Adipocyte (in vitro differentiated cells): ENCODE results near the gene ARSG.
A peak's percentile ranks its signal among the peaks of the same experiment; 100 is the strongest.
"Not testable (repeated sequence)": the region's sequence is repeated elsewhere in the genome, so short reads cannot be mapped to it uniquely, and the experiment has no call there.

Experiments
- DNase-seq: peaks from one replicate; pipeline ENCODE4 v3.0.0-alpha.2; 2015; ENCODE audit warnings: low read depth
- H3K27me3 ChIP-seq: replicated peaks from 2 replicates; pipeline ENCODE4 v1.7.0; 2013; ENCODE audit warnings: mild to moderate bottlenecking, low read length, moderate library complexity; ENCODE audit not compliant: control insufficient read depth, insufficient read depth
- H3K36me3 ChIP-seq: 2 replicates; pipeline ENCODE4 v1.7.0; 2013; ENCODE audit warnings: low read length, mild to moderate bottlenecking, moderate library complexity; ENCODE audit not compliant: control insufficient read depth, insufficient read depth, severe bottlenecking
- H3K4me1 ChIP-seq: 2 replicates; pipeline ENCODE4 v1.7.0; 2013; ENCODE audit warnings: mild to moderate bottlenecking, low read length, moderate library complexity; ENCODE audit not compliant: control insufficient read depth, insufficient read depth
- H3K4me3 ChIP-seq: 2 replicates; pipeline ENCODE4 v1.7.0; 2013; ENCODE audit warnings: mild to moderate bottlenecking, low read length, moderate library complexity
- H3K9ac ChIP-seq: 2 replicates; pipeline ENCODE4 v1.7.0; 2013; ENCODE audit warnings: mild to moderate bottlenecking, low read length, moderate library complexity
- H3K9me3 ChIP-seq: 2 replicates; pipeline ENCODE4 v1.7.0; 2013; ENCODE audit warnings: mild to moderate bottlenecking, low read length, moderate library complexity; ENCODE audit not compliant: control insufficient read depth

ARSG gene

GRCh38 chr17:68257934-68258333 lies 33.4 kb upstream of the ARSG start:
- Histone ChIP-seq H3K4me1 (peaks cover 5% of the 10 kb centered on the region), H3K27me3 (no peaks in the 10 kb centered on the region), H3K36me3 (peaks cover 33% of the 10 kb centered on the region), H3K9me3 (no peaks in the 10 kb centered on the region), H3K4me3 (no peak overlapping the region), H3K9ac (no peak overlapping the region)
- DNase-seq = no peak

- not testable (repeated sequence) for H3K27me3 ChIP-seq, H3K4me1 ChIP-seq, H3K9me3 ChIP-seq
- Histone ChIP-seq H3K4me3 (peak overlapping the region; percentile 54), H3K9ac (peak overlapping the region; percentile 67), H3K36me3 (peaks cover 28% of the 10 kb centered on the region)
- peak; percentile 39 for DNase-seq
Measured at GRCh38 chr17:68258890-68259647, 32.2 kb upstream of the ARSG start.

- not testable (repeated sequence) for H3K9me3 ChIP-seq, H3K4me1 ChIP-seq, H3K27me3 ChIP-seq, DNase-seq
- Histone ChIP-seq H3K4me3 (peak overlapping the region; percentile 54), H3K36me3 (peaks cover 26% of the 10 kb centered on the region), H3K9ac (peak overlapping the region; percentile 67)
Measured at GRCh38 chr17:68259648-68259951, 31.7 kb upstream of the ARSG start.

GRCh38 chr17:68260051-68260762 lies 31.1 kb upstream of the ARSG start:
- no peak for DNase-seq
- Histone ChIP-seq H3K9me3 (no peaks in the 10 kb centered on the region), H3K36me3 (peaks cover 20% of the 10 kb centered on the region), H3K27me3 (no peaks in the 10 kb centered on the region), H3K9ac (no peak overlapping the region), H3K4me1 (peaks cover 7% of the 10 kb centered on the region), H3K4me3 (no peak overlapping the region)

GRCh38 chr17:68262467-68262866 lies 28.8 kb upstream of the ARSG start:
- H3K9ac ChIP-seq, H3K4me3 ChIP-seq, DNase-seq, H3K9me3 ChIP-seq, H3K36me3 ChIP-seq, H3K27me3 ChIP-seq: not testable (repeated sequence)
- H3K4me1 ChIP-seq = peaks cover 12% of the 10 kb centered on the region

GRCh38 chr17:68263101-68263681 lies 28.1 kb upstream of the ARSG start:
- H3K9ac ChIP-seq, H3K4me3 ChIP-seq: not testable (repeated sequence)
- peak; percentile 34 for DNase-seq

GRCh38 chr17:68265833-68266232 lies 25.5 kb upstream of the ARSG start:
- not testable (repeated sequence) for H3K9ac ChIP-seq, H3K27me3 ChIP-seq, H3K4me3 ChIP-seq, H3K9me3 ChIP-seq, H3K36me3 ChIP-seq
- DNase-seq = peak; percentile 45
- peaks cover 12% of the 10 kb centered on the region for H3K4me1 ChIP-seq

More at GRCh38 chr17:68263101-68263681, 28.1 kb upstream of the ARSG start:
- not testable (repeated sequence) for H3K36me3 ChIP-seq, H3K9me3 ChIP-seq, H3K27me3 ChIP-seq
- peaks cover 12% of the 10 kb centered on the region for H3K4me1 ChIP-seq

GRCh38 chr17:68273722-68274121 lies 17.6 kb upstream of the ARSG start:
- Histone ChIP-seq H3K9me3 (peaks cover 8% of the 10 kb centered on the region), H3K4me1 (no peaks in the 10 kb centered on the region), H3K27me3 (no peaks in the 10 kb centered on the region), H3K9ac (no peak overlapping the region), H3K36me3 (no peaks in the 10 kb centered on the region), H3K4me3 (no peak overlapping the region)
- DNase-seq = no peak

- not testable (repeated sequence) for DNase-seq, H3K9ac ChIP-seq, H3K27me3 ChIP-seq, H3K36me3 ChIP-seq, H3K4me1 ChIP-seq, H3K4me3 ChIP-seq
- H3K9me3 ChIP-seq = peaks cover 13% of the 10 kb centered on the region
Measured at GRCh38 chr17:68276339-68276738, 15.0 kb upstream of the ARSG start.

- Histone ChIP-seq H3K36me3 (no peaks in the 10 kb centered on the region), H3K4me1 (no peaks in the 10 kb centered on the region), H3K4me3 (peak overlapping the region; percentile 33), H3K9me3 (peaks cover 13% of the 10 kb centered on the region), H3K27me3 (no peaks in the 10 kb centered on the region), H3K9ac (no peak overlapping the region)
- DNase-seq = no peak
Measured at GRCh38 chr17:68277807-68278206, 13.5 kb upstream of the ARSG start.

- not testable (repeated sequence) for H3K4me1 ChIP-seq, H3K36me3 ChIP-seq, H3K27me3 ChIP-seq, H3K9ac ChIP-seq, H3K4me3 ChIP-seq, DNase-seq
- peaks cover 13% of the 10 kb centered on the region for H3K9me3 ChIP-seq
Measured at GRCh38 chr17:68281965-68282364, 9.3 kb upstream of the ARSG start.
